Urinary bladder (tissue), 4 donors: Measurements from ENCODE around the gene COL19A1. TPM values are rescaled to one million over a fixed set of nuclear protein-coding genes. Genes with fewer than 3 reads are reported as not detected.

Experiments
- DNase-seq: peaks from one replicate; pipeline ENCODE4 v3.0.0-alpha.2; 2015; ENCODE audit errors: extremely low spot score
- H3K27ac ChIP-seq: one replicate; pipeline ENCODE4 v1.5.1; 2013; ENCODE audit warnings: low read depth, mild to moderate bottlenecking, moderate library complexity
- H3K36me3 ChIP-seq: one replicate; pipeline ENCODE4 v1.6.1; 2013; ENCODE audit warnings: mild to moderate bottlenecking, moderate library complexity; ENCODE audit not compliant: insufficient read depth
- H3K4me1 ChIP-seq: one replicate; pipeline ENCODE4 v1.6.1; 2013; ENCODE audit warnings: mild to moderate bottlenecking, moderate library complexity; ENCODE audit not compliant: insufficient read depth
- H3K4me3 ChIP-seq: one replicate; pipeline ENCODE4 v1.5.1; 2013; ENCODE audit warnings: low read depth, low read length
- WGBS: extraction: QIAGEN DNeasy Blood & Tissue Kit; methylation state at CpG from one replicate; pipeline ENCODE4 v1.1.7; 2013; 5-methylcytosine and 5-hydroxymethylcytosine counted together
- polyA plus RNA-seq: library from polyadenylated mRNA; stranded (reverse); fragments of 200-250 nt; gene quantifications from one replicate; pipeline ENCODE4 v1.2.3, GENCODE V29; 2013
- total RNA-seq: library from RNA; depleted of rRNA; stranded (reverse); fragments of >200 nt; gene quantifications from one replicate; pipeline ENCODE4 v1.2.3, GENCODE V29; 2014
- donor health status: healthy with polysubstance abuse.
- donor health status: healthy.

The COL19A1 gene
- total and polyA plus RNA-seq, 2 donors, result 4.6 to 29.4 TPM

GRCh38 chr6:70086806-70087205, 220.4 kb downstream of the COL19A1 start:
- Histone ChIP-seq H3K4me1 (no peaks in the 10 kb centered on the region), H3K4me3 (no peak overlapping the region), H3K27ac (no peak overlapping the region), H3K36me3 (no peaks in the 10 kb centered on the region)
- DNase-seq, result no peak
- WGBS, result 90% methylated on average over 1 of the region's 1 CpG

GRCh38 chr6:70094156-70094555, 227.8 kb downstream of the COL19A1 start:
- no peak overlapping the region for H3K4me3 ChIP-seq
- H3K36me3 ChIP-seq, result no peaks in the 10 kb centered on the region
- no peak for DNase-seq
- H3K4me1 ChIP-seq, result no peaks in the 10 kb centered on the region
- WGBS, result 69% methylated on average over 1 of the region's 1 CpG
- no peak overlapping the region for H3K27ac ChIP-seq

GRCh38 chr6:70099732-70100131, 233.4 kb downstream of the COL19A1 start:
- H3K4me1 ChIP-seq, result no peaks in the 10 kb centered on the region
- no peaks in the 10 kb centered on the region for H3K36me3 ChIP-seq

GRCh38 chr6:70103798-70104197, 237.4 kb downstream of the COL19A1 start:
- H3K36me3 ChIP-seq, result no peaks in the 10 kb centered on the region
- H3K27ac ChIP-seq, result no peak overlapping the region
- no peak overlapping the region for H3K4me3 ChIP-seq
- DNase-seq, result no peak
- H3K4me1 ChIP-seq, result no peaks in the 10 kb centered on the region
- WGBS, result 93% methylated on average over 1 of the region's 1 CpG

More at GRCh38 chr6:70099732-70100131, 233.4 kb downstream of the COL19A1 start:
- no peak overlapping the region for H3K27ac ChIP-seq
- WGBS, result 54% methylated on average over 3 of the region's 3 CpGs
- no peak overlapping the region for H3K4me3 ChIP-seq
- DNase-seq, result no peak

- no peaks in the 10 kb centered on the region for H3K36me3 ChIP-seq
- no peaks in the 10 kb centered on the region for H3K4me1 ChIP-seq
- peak; percentile 23 for DNase-seq
- no peak overlapping the region for H3K27ac ChIP-seq
- H3K4me3 ChIP-seq, result no peak overlapping the region
- 30% methylated on average over 3 of the region's 3 CpGs for WGBS
These were observed 241.7 kb downstream of the COL19A1 start for GRCh38 chr6:70107852-70108629.

GRCh38 chr6:70110126-70111022, 244.0 kb downstream of the COL19A1 start:
- 71% methylated on average over 2 of the region's 2 CpGs for WGBS
- Histone ChIP-seq H3K27ac (no peak overlapping the region), H3K4me1 (no peaks in the 10 kb centered on the region), H3K36me3 (no peaks in the 10 kb centered on the region), H3K4me3 (no peak overlapping the region)
- DNase-seq, result no peak

- H3K4me1 ChIP-seq, result no peaks in the 10 kb centered on the region
- no peak overlapping the region for H3K4me3 ChIP-seq
- H3K36me3 ChIP-seq, result no peaks in the 10 kb centered on the region
- no peak for DNase-seq
- H3K27ac ChIP-seq, result no peak overlapping the region
These were observed 245.4 kb downstream of the COL19A1 start for GRCh38 chr6:70111737-70112136.

GRCh38 chr6:70112716-70113115, 246.4 kb downstream of the COL19A1 start:
- H3K4me3 ChIP-seq, result no peak overlapping the region
- WGBS, result 60% methylated on average over 5 of the region's 5 CpGs
- H3K36me3 ChIP-seq, result no peaks in the 10 kb centered on the region
- no peak overlapping the region for H3K27ac ChIP-seq
- no peaks in the 10 kb centered on the region for H3K4me1 ChIP-seq
- no peak for DNase-seq

- WGBS, result 95% methylated on average over 1 of the region's 1 CpG
- H3K27ac ChIP-seq, result no peak overlapping the region
These were observed 246.8 kb downstream of the COL19A1 start for GRCh38 chr6:70113171-70113570.

GRCh38 chr6:70118670-70119069, 252.3 kb downstream of the COL19A1 start:
- 53% methylated on average over 2 of the region's 2 CpGs for WGBS
- no peak for DNase-seq
- no peak overlapping the region for H3K27ac ChIP-seq

More at GRCh38 chr6:70113171-70113570, 246.8 kb downstream of the COL19A1 start:
- no peak for DNase-seq
- H3K36me3 ChIP-seq, result no peaks in the 10 kb centered on the region
- no peaks in the 10 kb centered on the region for H3K4me1 ChIP-seq
- no peak overlapping the region for H3K4me3 ChIP-seq

GRCh38 chr6:70119218-70119835, 253.0 kb downstream of the COL19A1 start:
- Histone ChIP-seq H3K4me3 (no peak overlapping the region), H3K36me3 (no peaks in the 10 kb centered on the region), H3K4me1 (no peaks in the 10 kb centered on the region), H3K27ac (no peak overlapping the region)
- DNase-seq, result no peak
- WGBS, result 88% methylated on average over 7 of the region's 7 CpGs

More at GRCh38 chr6:70118670-70119069, 252.3 kb downstream of the COL19A1 start:
- H3K4me1 ChIP-seq, result no peaks in the 10 kb centered on the region
- no peaks in the 10 kb centered on the region for H3K36me3 ChIP-seq
- H3K4me3 ChIP-seq, result no peak overlapping the region

GRCh38 chr6:70124443-70124842, 258.1 kb downstream of the COL19A1 start:
- H3K27ac ChIP-seq, result no peak overlapping the region
- no peak for DNase-seq
- no peaks in the 10 kb centered on the region for H3K4me1 ChIP-seq
- no peak overlapping the region for H3K4me3 ChIP-seq
- WGBS, result 96% methylated on average over 1 of the region's 1 CpG
- H3K36me3 ChIP-seq, result no peaks in the 10 kb centered on the region

GRCh38 chr6:70124882-70125545, 258.7 kb downstream of the COL19A1 start:
- 54% methylated on average over 3 of the region's 3 CpGs for WGBS
- H3K27ac ChIP-seq, result no peak overlapping the region
- no peak for DNase-seq
- no peaks in the 10 kb centered on the region for H3K36me3 ChIP-seq
- H3K4me3 ChIP-seq, result no peak overlapping the region
- H3K4me1 ChIP-seq, result no peaks in the 10 kb centered on the region
